ENCODE results near the gene CRYGN.

- TF ChIP-seq CTCF (IDR thresholded peaks at IDR 0.05; ENCODE audit: poor library complexity) (no peak), EZH2 (IDR thresholded peaks at IDR 0.05; ENCODE audit: borderline replicate concordance) (no peak), EZH2phosphoT487 (IDR thresholded peaks at IDR 0.05; ENCODE audit: low read depth, severe bottlenecking, unreplicated experiment) (no peak)
Observed at GRCh38 chr7:151403764-151404163, 36.2 kb downstream of the CRYGN start.

Data from hepatocyte (in vitro differentiated cells).